ENCODE results near the gene MRNIP.
"Not testable (repeated sequence)": the region's sequence is repeated elsewhere in the genome, so short reads cannot be mapped to it uniquely, and the experiment has no call there.

The MRNIP gene

DNA sequence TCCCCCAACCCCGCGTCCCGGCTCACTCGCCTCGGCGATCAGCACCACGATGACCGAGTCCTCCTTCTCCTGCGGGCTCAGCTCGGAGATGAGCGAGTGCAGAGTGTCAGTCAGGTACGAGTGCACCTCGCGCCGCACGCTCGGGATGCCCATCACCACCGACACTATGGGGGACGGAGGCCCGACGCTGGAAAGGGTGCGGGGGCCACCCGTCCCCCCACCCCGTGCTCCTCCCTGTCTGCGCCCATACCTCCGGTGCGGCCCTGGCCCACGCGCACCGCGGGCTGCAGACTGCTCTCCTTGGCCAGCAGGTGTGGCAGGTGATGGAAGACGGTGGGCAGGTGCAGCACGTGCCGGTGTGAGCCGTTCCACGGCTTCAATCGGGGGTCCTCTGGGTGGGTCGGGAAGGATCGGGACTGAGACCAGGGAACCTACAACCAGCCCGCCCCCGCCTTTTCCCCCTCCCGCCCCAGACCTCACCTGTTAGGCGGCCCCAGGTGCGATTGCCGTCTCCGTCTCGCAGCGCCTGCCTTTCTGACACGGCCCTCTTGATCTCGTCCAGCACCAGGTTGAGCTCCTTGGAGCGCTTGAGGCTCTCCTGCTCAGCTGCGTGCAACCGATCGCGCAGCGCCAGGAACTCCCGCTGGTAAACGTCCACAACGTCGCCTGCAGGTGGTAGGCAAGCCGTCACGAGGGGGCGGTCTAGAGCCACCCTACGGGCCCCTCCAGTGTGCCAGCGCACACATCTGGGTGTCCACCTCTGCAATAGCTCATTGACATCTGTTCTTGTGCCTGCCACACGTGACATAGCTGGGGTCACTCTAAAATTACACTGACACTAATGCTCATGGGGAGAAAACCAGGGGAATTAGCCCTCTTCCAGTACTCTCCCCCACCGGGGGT is 57.1 kb downstream of the MRNIP start:
- DNase-seq = no peak

DNA sequence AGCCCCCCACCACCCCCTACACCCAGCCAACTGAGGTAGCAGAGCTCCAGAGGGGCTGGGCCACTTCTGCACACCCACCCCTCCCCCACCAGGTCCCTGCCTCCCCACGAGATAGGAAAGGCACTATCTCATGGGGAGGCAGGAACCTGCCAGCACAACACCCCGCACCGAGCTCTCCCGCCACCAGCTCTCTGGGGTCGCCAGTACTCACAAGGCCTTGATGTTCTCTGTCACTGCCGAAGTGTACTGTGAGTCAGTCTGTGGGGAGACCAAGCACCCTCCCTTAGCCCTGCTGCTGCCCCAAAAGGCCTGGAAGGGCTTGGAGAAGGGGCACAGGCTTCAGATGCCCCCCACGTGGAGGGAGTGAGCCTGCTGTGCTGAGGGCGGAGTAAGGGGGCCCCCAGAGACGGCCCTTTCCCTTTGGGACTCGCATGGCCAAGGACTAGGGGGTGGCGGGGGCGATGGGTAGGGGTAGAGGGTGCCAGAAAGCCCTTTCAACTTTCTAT is 57.9 kb downstream of the MRNIP start:
- DNase-seq = no peak

DNA sequence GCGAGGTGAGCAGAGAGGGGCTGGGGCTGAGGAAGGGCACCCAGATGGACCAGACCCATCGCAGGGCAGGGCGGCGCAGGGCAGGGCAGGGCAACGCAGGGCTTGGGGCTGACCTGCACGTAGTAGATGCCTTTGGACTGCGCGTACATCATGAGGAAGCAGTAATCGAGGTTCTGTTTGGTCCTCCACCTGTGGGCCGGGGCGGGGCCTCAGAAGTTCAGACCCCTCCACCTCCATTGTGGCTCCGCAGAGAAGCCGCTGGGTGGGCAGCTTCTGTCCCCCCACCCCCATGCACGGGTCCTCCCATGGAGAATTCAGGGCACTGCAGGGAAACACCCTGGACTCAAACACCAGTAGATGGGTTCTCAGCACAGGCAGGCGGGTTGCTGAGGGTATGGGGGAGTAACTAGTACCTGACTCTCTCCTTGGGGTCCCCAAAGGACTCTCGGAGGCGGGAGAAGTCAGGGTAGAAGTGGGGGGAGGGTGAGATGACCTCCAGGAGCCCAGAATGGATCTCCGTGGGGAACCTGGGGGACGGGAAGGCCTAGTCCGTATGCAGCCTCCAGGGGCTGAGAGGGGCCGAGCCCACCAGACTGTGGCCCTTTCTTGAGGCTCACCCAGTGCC is 58.4 kb downstream of the MRNIP start:
- no peak for DNase-seq

DNA sequence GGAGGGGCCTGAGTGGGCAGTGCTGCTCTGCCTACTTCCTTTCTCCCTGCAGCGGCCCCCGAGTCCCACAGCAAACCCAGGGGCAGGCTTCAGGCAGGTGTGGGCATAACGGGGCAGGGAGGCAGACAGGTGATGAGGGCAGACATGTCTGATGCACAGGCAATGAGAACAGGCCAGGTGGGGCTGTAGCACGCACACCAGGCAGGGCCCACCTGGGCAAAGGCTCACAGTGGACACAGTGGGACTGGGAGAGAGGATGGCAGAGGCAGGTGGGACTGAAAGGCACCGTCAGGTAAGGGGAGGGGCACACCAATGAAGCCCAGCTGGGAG is 59.0 kb downstream of the MRNIP start:
- no peak for DNase-seq

DNA sequence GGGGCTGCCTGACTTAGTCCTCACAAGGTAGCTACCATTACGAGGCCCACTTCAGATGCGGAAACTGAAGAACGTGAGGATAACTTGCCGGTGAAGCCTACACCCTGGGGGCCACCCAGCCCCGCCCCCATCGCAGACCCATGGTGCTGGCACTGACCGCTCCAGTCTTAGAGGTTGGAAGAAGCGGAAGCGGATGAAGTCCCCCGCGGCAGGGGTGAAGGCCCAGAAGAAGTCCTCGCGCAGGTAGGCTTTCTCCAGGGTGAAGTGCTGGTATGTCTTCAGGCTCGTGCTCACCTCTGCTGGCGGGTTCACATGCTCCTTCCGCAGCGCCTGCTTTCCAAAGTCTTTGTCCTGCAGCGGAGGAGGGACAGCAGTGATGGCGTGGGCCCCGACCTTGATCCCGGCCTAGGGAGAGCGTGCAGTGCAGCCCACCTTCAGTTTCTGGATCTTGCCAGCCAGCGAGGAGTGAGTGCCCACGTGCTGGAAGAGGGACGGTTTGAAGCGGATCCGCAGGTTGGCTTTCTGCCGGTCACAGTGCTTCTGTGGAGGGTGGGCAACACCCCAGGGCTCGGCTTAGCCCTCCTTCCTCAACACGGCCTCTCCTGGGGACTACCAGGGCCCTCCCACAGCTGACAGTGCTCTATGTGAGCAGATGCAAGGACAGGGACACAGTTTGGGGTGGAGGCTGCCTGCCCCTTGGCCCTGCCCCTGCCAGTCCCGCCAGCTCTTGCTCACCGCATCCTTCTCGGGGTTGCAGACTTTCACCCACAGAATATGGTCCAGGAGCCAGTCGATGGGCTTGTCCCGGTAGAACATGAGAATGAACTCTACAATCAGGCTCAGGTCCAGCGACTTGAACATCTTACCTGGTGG is 59.6 kb downstream of the MRNIP start:
- DNase-seq = no peak

DNA sequence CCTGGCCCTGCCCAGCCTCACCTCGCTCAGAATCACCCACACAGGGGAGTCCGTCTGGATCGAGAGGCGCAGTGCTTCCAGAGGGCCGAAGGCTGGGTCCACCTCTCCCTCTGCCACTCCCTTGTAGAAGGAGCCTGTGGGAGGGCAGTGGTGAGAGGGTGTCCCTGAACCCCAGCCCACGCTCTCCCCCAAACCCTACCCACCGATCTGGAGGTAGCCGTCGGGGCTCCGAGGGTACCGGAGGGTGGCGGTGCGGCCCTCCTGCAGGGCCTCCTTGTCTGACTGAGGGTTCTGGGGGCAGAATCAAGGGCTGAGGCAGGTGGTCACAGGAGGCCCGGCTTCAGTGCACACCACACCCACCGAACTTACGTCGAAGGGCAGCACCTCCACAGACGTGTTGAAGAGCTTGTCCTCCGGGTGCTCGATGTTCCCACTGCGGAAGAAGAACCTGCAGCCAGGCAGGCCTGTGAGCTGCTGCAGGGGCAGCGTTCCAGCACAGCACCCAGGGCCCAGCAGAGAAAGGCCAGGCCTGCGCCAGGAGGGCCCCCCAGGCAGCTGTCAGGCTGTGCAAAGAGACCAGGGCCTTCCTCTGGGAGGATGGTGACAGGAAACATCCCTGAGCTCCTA is 60.4 kb downstream of the MRNIP start:
- no peak for DNase-seq

DNA sequence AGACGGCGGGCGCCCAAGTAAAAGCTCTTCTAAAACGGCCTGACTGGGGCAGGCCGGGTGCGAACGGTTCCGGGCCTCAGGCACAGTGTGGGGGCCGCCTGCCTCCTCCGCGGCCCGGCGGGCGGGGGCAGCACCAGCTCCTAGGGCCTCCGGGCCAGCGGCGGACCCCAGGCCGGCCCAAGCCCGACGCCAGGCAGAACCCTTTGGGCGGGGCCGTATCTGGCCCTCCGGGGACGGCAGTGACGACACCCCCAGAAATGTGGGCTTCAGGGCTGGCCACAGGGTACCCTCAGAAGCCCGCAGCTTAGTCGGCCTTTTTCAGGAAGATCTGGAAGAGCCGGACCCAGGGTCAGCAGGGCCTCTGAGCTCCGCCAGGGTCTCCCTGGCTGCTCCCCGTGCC is 60.9 kb downstream of the MRNIP start:
- no peak for DNase-seq

DNA sequence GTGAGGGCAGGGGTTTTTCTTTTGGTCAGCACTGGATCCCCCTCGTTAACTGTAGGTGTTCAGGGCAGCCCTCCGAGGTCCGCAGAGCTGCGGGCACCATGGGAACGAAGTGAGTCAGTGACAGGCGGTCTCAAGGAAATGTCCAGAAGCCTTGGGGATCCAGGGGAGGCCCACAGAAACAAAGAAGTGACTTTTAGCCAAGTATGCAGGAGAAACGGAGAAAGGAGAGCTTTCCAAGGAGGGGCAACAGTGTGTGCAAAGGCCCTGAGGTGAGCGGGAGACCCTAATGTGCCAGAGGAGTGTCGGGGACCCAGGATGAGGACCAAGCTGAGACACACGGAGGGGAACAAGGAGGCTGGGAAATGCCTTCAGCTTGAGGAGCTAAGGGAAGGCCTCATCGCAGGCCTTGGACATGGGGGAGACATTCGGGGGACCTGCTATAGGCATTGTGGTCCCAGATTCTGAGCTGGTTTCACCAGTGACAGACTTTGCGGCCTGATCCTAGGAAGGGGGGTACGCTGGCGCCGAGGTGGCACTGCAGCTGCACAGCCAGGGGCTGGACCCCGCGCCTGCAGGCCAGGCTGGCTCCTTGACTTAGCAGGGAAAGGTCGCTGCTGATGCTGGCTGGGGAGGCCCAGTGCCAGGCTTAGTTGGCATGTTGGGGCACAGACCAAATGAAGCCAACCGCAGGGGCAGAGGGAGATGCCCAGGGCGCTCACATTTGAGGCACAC is 61.6 kb downstream of the MRNIP start:
- no peak for DNase-seq

DNA sequence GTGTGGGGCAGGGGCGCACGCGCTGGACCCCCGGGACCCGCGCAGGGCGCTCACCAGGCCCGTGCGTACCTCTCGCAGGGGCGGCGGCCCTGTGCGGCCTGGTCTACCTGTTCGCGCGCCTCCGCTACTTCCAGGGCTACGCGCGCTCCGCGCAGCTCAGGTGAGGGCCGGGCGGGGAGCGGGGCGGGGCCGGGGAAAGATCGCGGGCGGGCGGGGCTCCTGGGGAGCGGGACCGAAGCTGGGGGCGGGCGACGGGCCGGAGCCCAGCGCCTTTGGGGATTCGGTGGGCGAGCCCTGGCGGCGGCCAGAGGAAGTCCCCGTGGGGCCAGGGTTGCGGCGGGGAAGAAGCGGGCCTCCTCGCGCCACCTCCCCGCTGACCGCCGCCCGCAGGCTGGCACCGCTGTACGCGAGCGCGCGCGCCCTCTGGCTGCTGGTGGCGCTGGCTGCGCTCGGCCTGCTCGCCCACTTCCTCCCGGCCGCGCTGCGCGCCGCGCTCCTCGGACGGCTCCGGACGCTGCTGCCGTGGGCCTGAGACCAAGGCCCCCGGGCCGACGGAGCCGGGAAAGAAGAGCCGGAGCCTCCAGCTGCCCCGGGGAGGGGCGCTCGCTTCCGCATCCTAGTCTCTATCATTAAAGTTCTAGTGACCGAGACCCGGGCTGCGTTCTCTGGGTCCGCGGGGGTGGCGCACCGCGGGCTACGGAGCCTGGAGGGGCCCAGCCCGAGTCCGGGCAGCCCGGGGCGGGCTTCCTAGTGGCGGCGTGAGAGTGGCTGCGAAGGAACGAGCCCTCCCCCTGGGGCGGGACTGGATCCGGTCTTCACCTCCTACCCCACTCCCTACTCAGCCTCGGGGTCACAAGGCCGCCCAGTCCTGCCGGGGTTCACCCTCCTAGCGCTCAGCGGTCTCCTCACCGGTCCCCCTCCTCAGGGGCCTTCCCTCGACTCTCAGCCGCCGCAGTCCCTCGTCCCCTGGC is 62.5 kb downstream of the MRNIP start:
- peak; percentile 60 for DNase-seq

DNA sequence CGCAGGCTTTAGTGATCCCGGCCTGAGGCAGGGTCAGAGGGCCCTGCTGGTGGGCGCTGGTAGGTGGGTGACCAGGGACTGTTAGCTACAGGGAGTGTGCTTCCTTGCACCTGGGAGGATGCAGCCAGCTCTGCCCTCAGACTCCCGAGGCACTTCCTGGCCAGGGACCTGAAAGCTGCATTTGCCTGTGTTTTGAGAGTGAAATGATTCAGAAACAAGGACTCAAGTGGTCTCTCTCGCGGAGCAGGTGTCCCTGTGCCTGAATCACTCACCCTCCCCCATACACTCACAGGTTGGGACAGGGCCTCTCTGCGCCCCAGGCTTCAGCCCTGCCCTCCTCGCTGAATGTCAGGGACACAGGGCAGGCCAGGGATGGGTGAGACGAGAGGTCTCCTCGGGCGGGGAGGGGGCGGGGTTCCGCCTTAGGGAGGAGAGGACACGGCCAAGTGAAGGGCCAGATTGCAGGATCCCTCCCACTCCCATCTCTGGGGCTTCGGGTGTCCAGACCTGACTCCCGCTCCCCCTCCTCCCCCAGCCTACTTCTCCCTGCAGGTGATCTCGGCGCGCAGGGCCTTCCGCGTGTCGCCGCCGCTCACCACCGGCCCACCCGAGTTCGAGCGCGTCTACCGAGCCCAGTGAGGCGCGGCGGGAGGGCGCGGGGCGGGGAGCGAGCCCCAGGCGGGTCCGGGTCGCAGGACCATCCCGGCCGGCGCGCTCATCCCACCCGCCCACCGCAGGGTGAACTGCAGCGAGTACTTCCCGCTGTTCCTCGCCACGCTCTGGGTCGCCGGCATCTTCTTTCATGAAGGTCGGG is 63.4 kb downstream of the MRNIP start:
- no peak for DNase-seq

DNA sequence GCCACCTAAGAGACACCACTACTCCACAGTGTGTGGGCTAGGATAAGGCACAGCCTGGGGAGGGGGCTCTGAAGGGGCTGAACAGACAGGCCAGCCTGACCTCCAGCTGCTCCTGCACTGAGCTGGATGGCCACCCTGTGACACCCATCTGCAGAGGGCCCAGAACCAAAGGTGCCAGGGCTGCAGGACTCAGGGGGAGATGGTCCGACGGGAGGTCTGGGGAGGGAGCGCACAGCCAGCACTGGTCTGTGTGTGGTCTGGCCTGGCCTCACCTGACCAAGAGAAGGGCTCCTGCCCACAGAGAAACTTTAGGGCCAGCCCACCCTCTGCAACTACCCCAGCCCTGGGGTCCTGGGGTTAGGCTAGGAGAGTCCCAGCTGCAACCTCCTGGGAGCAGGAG is 64.0 kb downstream of the MRNIP start:
- DNase-seq = no peak

DNA sequence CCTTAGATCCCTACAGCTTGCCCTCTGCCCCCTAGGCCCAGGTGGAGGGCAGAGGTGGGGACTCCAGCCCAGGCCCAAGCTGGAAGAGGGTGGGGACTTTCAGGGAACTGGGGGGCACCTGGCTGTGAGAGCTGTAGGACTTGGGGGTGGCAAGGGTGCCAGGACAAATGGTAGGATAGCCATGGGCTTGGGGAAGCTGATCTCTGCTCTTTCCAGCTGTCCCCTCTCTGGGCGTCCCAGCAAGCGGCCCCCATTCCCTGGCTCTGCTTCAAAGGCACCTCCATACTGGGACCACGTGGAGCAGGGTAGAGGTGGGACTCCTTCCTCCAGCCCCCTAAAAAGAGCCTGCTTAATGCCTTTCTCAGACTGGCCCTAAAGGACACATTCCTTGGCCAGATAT is 64.4 kb downstream of the MRNIP start:
- DNase-seq = no peak

DNA sequence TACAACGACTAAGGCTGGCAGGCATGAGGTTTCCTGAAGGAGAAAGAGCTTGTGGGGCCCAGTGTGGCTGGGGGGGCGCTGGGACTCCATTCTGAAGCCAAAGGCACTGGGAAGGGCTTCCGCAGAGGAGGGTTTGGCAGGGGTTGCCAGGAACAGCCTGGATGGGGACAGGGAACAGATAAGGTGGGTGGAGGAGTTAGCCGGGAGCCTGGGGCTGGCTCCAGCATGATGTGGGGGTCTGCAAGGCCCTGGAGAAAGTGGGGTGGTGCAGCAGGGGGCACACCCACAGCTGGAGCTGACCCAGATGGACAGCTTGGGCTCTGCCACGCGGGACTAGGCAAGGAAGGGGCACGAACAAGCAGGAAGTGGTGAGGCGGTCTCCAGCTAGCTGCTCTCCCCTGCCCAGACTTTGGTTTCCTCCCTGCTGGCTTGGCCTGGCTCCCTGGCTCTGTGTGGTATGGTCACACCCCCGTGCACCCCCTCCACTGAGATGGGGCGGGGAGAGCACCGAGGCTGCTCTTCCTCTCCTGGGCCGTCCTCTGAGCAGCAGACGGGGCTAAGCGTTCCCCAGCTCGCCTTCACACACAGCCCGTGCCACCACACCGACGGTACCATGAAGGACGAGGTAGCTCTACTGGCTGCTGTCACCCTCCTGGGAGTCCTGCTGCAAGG is 65.0 kb downstream of the MRNIP start, which contains the start of gene LTC4S:
Gene LTC4S, plus strand, starts transcription at position 519 of the 672 bp plus-strand sequence. Its CDS starts 95 bp downstream, at position 614.
- no peak for DNase-seq

DNA sequence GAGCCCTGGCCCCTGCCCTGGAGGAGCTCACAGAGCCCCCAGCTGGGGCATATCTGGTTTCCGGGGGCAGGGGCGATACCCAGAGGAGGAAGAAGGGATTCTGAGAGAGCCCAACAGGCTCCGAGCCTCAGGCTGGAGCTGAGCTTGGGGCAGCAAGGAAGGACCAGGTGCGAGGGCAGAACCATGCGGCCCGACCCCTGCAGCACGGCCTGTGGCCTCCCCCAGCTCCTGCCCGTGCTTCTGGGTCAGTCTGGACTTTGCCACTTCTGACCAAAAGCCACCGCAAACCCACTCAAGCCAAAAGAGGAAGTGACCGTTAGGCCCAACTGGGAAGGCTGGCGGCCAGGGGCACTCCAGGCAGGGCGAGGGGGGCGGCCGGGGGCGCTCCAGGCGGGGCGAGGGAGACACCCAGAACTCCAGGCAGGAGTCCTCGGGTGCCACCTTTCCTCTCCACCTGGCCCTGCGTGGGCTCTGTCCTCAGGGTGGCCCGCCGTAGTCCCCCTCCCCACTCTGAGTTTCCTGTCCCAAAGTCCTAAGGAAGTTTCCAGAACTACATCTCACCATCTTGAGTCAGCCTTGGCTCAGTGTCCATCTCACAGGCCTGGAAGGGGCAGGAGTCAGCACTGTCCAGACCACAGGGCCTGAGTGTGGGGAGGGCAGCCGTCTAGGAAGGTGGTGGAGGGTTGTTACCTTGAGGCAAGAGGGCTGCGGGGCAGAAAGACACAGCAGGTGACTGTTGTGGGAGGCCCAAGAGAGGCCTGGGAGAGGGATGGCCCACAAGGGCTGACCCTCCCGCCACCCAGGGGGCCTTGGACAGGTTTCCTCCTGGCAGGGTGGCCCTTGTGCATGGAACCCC is 65.8 kb downstream of the MRNIP start:
- DNase-seq = no peak

DNA sequence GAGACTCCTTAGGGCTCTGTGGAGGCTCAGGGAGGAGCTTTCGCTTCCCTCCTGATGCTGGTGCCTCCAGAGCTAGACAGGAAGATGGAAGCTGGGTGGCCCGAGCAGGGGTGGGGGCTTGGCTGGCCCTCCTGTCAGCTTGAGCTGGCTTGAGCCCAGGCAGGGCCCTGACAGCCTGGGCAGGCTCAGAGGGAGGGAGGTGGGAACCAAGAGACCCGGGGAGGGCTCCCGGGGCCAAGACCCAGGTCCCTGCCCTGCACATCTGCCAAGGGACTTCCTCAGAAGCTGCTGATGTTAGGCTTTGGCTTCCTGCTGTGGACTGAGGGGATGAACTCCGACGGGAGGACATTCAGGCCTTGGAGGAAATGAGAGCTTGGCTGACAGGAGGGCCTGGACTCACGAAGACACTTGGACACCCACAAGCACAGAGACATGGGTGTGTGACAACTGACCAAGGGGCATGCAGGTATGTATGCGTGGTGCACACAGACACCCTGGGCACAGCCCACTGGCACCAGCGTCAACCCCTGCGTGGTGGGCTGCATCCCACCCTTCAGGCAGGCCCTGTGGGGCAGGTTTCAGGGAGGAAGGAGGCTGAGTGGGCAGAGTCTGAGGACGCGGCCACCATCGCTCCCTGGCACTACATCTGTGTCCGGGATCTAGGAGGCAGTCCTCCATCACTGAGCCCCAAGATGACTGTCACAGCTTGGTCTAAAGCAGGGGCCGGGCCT is 66.6 kb downstream of the MRNIP start:
- no peak for DNase-seq

DNA sequence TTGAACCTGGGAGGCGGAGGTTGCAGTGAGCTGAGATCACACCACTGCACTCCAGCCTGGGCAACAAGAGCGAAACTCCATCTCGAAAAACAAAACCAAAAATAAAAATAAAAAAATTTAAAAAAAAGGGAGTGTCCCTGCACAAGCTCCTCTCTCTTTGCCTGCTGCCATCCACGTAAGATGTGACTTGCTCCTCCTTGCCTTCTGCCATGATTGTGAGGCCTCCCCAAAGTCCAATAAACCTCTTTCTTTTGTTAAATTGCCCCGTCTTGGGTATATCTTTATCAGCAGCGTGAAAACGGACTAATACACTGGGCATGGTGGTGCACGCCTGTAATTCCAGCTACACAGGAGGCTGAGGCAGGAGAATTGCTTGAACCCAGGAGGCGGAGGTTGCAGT is 69.3 kb downstream of the MRNIP start:
- DNase-seq = not testable (repeated sequence)

DNA sequence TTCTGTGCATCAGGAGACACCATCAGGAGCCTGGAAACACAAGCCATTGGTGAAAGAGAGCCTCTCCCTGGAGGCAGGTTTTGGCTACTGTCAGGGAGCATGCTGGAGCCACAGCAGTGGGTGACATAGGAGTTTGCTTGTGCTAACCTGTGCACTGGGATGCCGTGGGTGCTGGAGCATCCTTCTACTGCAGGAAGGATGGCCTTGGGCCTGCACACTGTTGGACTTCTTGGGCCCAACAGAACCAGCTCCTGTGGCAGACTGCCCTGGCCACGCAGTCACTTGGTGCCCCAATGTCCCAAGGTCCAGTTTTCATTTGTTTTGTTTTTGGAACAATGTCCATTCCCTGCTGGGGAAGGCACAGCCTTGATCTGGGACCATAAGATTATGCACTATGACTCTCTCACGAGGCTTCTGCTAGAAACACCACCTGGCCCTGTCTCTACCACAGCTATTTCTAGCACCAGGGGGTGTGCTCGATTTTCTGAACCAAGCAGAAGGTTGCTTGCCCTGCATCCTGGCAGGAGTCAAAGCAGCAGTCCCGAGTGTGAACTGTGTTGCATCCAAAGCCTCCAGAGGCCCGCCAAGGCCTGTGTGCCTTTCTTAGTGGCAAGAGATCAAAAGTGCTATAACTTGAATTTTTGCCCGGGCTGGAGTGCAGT is 70.3 kb downstream of the MRNIP start:
- no peak for DNase-seq

Data from amniotic stem cell (primary cell).